Adrenal gland (tissue), 5 donors: ENCODE data around the gene CCDC78.

ENCODE experiments used
- CTCF ChIP-seq, 6 experiments: fragments of 450-650 bp in 4 of 6; fragments of 200-600 bp in 2 of 6; sonication (generic) in 1 of 6; IDR thresholded peaks; 1 replicate in 5 of 6; 2 replicates in 1 of 6; pipeline versions ENCODE4 v1.5.1 to v1.8.0; 2016 to 2021; ENCODE audit warnings: antibody characterized with exemption in 6 of 6, mild to moderate bottlenecking in 2 of 6, moderate library complexity in 1 of 6
- POLR2A ChIP-seq, 2 donors: fragments of 450-650 bp; IDR thresholded peaks; one replicate each; pipeline ENCODE4 v1.6.1; 2017; ENCODE audit warnings: antibody characterized with exemption in 2 of 2, mild to moderate bottlenecking in 2 of 2, moderate library complexity in 1 of 2
- donor health status: DM: no; HTN: no; CAD: no.

DNA sequence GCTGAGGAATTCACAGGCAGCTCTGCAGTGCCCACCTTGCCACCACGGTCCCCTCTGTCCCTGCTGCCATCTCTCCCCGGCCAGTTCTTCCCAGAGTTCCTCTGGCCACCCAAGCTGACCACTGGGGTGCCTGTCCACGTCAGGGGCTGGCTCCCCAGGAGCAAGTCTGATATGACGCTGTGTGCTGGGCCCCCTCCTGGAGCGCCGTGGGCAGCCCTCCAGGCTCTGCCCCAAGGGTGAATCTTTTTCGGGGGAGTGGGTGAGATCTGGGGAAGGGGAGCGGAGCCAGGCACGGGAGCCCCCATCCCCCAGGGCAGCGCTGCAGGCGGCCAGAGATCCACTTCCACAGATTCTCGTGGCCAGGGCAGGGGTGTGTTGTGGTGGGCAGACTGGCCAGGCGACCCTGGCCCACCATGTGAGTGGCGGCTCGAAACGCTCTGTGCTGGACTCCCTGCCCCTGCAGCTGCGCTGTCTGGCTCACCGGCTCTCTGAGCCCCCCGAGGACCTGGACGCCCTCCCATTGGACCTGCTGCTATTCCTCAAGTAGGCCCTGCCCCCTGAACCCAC lies 38.0 kb upstream of the CCDC78 start:
- TF ChIP-seq CTCF (IDR thresholded peaks at IDR 0.05) (no peak), POLR2A (IDR thresholded peaks at IDR 0.05) (no peak)
